ENCODE results near the gene KDM6A. TPM values are rescaled to one million over a fixed set of nuclear protein-coding genes. Genes with fewer than 3 reads are reported as not detected.

Gene KDM6A
- polyA plus RNA-seq, 4 donors, result 9.5 to 31.0 (median 14.4) TPM

DNA sequence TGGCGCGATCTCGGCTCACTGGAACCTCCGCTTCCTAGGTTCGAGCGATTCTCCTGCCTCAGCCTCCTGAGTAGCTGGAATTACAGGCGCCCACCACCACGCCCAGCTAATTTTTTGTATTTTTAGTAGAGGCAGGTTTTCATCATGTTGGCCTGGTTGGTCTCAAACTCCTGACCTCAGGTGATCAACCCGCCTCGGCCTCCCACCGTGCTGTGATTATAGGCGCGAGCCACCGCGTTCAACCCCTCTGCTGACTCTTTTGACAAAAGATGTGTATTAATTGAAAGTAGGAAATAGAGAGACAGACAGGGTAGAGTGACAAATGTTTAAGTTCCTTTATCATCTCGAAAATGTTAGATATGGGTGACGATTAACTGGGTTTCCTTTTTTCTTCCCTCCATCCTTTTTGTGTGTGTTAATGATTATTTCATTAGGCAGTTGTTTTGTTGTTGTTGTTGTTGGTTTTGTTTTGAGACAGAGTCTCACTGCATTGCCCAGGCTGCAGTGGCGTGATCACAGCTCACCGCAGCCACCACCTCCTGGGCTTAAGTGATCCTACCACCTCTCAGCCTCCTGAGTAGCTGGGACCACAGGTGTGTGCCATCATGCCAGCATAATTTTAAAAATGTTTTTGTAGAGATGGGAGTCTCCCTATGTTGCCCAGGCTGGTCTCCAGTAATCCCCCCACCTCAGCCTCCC lies 79.5 kb downstream of the KDM6A start:
- Histone ChIP-seq H3K4me3 (ENCODE audit: low read depth in 1 of 3, low read length in 3 of 3) (no peak overlapping the region), H3K27me3 (ENCODE audit: control insufficient read depth in 3 of 3, insufficient read depth in 3 of 3, low read length in 3 of 3) (no peaks in the 10 kb centered on the region), H3K36me3 (ENCODE audit: control insufficient read depth in 3 of 3, insufficient read depth in 2 of 3, low read depth in 1 of 3, low read length in 3 of 3) (peaks cover 0 to 3% (median 0%) of the 10 kb centered on the region in 3 donors), H3K4me1 (ENCODE audit: control insufficient read depth in 3 of 3, insufficient read depth in 2 of 3, low read depth in 1 of 3, low read length in 2 of 3) (no peaks in the 10 kb centered on the region), H3K27ac (ENCODE audit: low read depth in 1 of 3, low read length in 2 of 3) (no peak overlapping the region), H3K9me3 (ENCODE audit: control insufficient read depth in 2 of 2, insufficient read depth in 1 of 2, low read depth in 1 of 2, low read length in 1 of 2) (no peaks in the 10 kb centered on the region)
- no peak for DNase-seq
- FAIRE-seq, result no peak
- WGBS, 3 donors, result 92 to 96% (median 95%) methylated on average over 19 of the region's 19 CpGs

GRCh38 chrX:44953734-44954502 lies 80.9 kb downstream of the KDM6A start:
- no peaks in the 10 kb centered on the region for H3K4me1 ChIP-seq (ENCODE audit: control insufficient read depth in 3 of 3, insufficient read depth in 2 of 3, low read depth in 1 of 3, low read length in 2 of 3)
- H3K27me3 ChIP-seq (ENCODE audit: control insufficient read depth in 3 of 3, insufficient read depth in 3 of 3, low read length in 3 of 3), result no peaks in the 10 kb centered on the region
- DNase-seq, result no peak
- FAIRE-seq, result no peak
- peaks cover 0 to 3% (median 0%) of the 10 kb centered on the region in 3 donors for H3K36me3 ChIP-seq (ENCODE audit: control insufficient read depth in 3 of 3, insufficient read depth in 2 of 3, low read depth in 1 of 3, low read length in 3 of 3)
- H3K27ac ChIP-seq (ENCODE audit: low read depth in 1 of 3, low read length in 2 of 3), result no peak overlapping the region
- WGBS, 3 donors, result 79 to 86% (median 83%) methylated on average over 11 of the region's 11 CpGs
- no peaks in the 10 kb centered on the region for H3K9me3 ChIP-seq (ENCODE audit: control insufficient read depth in 2 of 2, insufficient read depth in 1 of 2, low read depth in 1 of 2, low read length in 1 of 2)
- H3K4me3 ChIP-seq (ENCODE audit: low read depth in 1 of 3, low read length in 3 of 3), result no peak overlapping the region

DNA sequence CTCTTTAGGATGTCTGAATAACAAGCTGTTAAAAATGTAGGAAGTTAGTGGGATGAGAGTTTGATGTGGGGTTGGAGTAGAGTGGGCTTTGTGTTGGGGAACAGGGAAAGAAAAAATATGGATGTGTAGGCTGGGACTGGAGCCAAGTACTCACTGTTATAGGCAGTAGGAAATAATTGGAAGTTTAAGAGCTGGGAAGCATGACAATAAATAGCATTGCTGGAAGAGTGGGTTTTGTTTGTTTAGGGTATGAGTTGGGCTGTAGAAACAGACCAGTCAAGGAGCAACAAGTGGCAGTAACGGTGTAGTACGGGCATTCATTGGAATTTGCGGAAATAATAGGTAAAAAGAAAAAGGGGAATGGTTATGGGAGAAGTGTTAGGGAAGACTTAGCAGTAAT lies 81.6 kb downstream of the KDM6A start:
- WGBS, 3 donors, result 57 to 81% (median 79%) methylated on average over 3 of the region's 3 CpGs

DNA sequence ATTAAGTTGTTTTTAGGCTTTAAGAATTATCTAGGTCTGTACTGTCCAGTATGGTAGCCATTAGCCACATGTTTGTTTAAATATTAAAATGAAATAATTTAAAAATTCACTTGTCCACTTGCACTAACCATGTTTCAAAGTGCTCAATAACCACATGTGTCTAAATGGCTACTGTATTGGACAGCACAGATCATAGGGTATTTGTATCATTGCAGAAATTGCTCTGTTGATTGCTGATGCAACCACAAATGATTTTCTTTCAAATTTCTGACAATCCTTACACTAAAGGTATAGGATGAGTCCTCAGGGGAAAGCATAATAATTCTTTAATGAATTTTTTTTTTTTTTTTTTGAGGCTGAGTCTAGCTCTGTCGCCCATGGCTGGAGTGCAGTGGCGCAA lies 84.9 kb downstream of the KDM6A start:
- H3K4me1 ChIP-seq (ENCODE audit: control insufficient read depth in 3 of 3, insufficient read depth in 2 of 3, low read depth in 1 of 3, low read length in 2 of 3), result no peaks in the 10 kb centered on the region
- H3K4me3 ChIP-seq (ENCODE audit: low read depth in 1 of 3, low read length in 3 of 3), result no peak overlapping the region
- FAIRE-seq (no peak), DNase-seq (no peak)
- no peaks in the 10 kb centered on the region for H3K9me3 ChIP-seq (ENCODE audit: control insufficient read depth in 2 of 2, insufficient read depth in 1 of 2, low read depth in 1 of 2, low read length in 1 of 2)
- no peak overlapping the region for H3K27ac ChIP-seq (ENCODE audit: low read depth in 1 of 3, low read length in 2 of 3)
- WGBS, 3 donors, result 93 to 100% (median 100%) methylated on average over 1 to 2 of the region's 2 CpGs
- H3K27me3 ChIP-seq (ENCODE audit: control insufficient read depth in 3 of 3, insufficient read depth in 3 of 3, low read length in 3 of 3), result no peaks in the 10 kb centered on the region
- H3K36me3 ChIP-seq (ENCODE audit: control insufficient read depth in 3 of 3, insufficient read depth in 2 of 3, low read depth in 1 of 3, low read length in 3 of 3), result peaks cover 0 to 3% (median 0%) of the 10 kb centered on the region in 3 donors

More for the DNA sequence above, 81.6 kb downstream of the KDM6A start:
- no peak for FAIRE-seq
- Histone ChIP-seq H3K36me3 (ENCODE audit: control insufficient read depth in 3 of 3, insufficient read depth in 2 of 3, low read depth in 1 of 3, low read length in 3 of 3) (peaks cover 0 to 3% (median 0%) of the 10 kb centered on the region in 3 donors), H3K27me3 (ENCODE audit: control insufficient read depth in 3 of 3, insufficient read depth in 3 of 3, low read length in 3 of 3) (no peaks in the 10 kb centered on the region), H3K4me1 (ENCODE audit: control insufficient read depth in 3 of 3, insufficient read depth in 2 of 3, low read depth in 1 of 3, low read length in 2 of 3) (no peaks in the 10 kb centered on the region), H3K27ac (ENCODE audit: low read depth in 1 of 3, low read length in 2 of 3) (no peak overlapping the region), H3K9me3 (ENCODE audit: control insufficient read depth in 2 of 2, insufficient read depth in 1 of 2, low read depth in 1 of 2, low read length in 1 of 2) (no peaks in the 10 kb centered on the region), H3K4me3 (ENCODE audit: low read depth in 1 of 3, low read length in 3 of 3) (no peak overlapping the region)
- DNase-seq, result no peak

- Histone ChIP-seq H3K27ac (ENCODE audit: low read depth in 1 of 3, low read length in 2 of 3) (no peak overlapping the region), H3K9me3 (ENCODE audit: control insufficient read depth in 2 of 2, insufficient read depth in 1 of 2, low read depth in 1 of 2, low read length in 1 of 2) (no peaks in the 10 kb centered on the region), H3K27me3 (ENCODE audit: control insufficient read depth in 3 of 3, insufficient read depth in 3 of 3, low read length in 3 of 3) (no peaks in the 10 kb centered on the region), H3K4me1 (ENCODE audit: control insufficient read depth in 3 of 3, insufficient read depth in 2 of 3, low read depth in 1 of 3, low read length in 2 of 3) (no peaks in the 10 kb centered on the region), H3K36me3 (ENCODE audit: control insufficient read depth in 3 of 3, insufficient read depth in 2 of 3, low read depth in 1 of 3, low read length in 3 of 3) (peaks cover 0 to 6% (median under 1%) of the 10 kb centered on the region in 3 donors), H3K4me3 (ENCODE audit: low read depth in 1 of 3, low read length in 3 of 3) (no peak overlapping the region)
- 85 to 96% (median 89%) methylated on average over 1 of the region's 1 CpG for WGBS, 3 donors
- FAIRE-seq, result no peak
- DNase-seq, result no peak
Observed at GRCh38 chrX:44958480-44958879, 85.5 kb downstream of the KDM6A start.

GRCh38 chrX:44961817-44962607 lies 89.0 kb downstream of the KDM6A start:
- Histone ChIP-seq H3K4me3 (ENCODE audit: low read depth in 1 of 3, low read length in 3 of 3) (no peak overlapping the region), H3K27ac (ENCODE audit: low read depth in 1 of 3, low read length in 2 of 3) (no peak overlapping the region), H3K36me3 (ENCODE audit: control insufficient read depth in 3 of 3, insufficient read depth in 2 of 3, low read depth in 1 of 3, low read length in 3 of 3) (peaks cover 0 to 11% (median 5%) of the 10 kb centered on the region in 3 donors), H3K27me3 (ENCODE audit: control insufficient read depth in 3 of 3, insufficient read depth in 3 of 3, low read length in 3 of 3) (no peaks in the 10 kb centered on the region), H3K4me1 (ENCODE audit: control insufficient read depth in 3 of 3, insufficient read depth in 2 of 3, low read depth in 1 of 3, low read length in 2 of 3) (no peaks in the 10 kb centered on the region), H3K9me3 (ENCODE audit: control insufficient read depth in 2 of 2, insufficient read depth in 1 of 2, low read depth in 1 of 2, low read length in 1 of 2) (no peaks in the 10 kb centered on the region)
- DNase-seq (no peak), FAIRE-seq (no peak)
- 86 to 97% (median 88%) methylated on average over 6 of the region's 6 CpGs for WGBS, 3 donors

DNA sequence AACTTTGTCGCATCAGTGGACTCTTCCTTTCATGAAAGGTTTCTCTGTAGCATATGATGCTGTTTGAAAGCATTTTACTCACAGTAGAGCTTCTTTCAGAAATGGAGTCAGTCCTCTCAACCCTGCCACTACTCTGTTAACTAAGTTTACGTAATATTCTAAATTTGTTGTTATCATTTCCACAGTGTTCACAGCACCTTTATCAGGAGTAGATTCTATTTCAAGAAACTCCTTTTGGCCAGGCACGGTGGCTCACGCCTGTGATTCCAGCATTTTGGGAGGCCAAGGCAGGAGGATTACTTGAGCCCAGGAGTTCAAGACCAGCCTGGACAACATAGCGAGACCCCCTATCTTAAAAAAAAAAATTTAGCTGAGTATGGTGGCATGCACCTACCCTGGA lies 90.0 kb downstream of the KDM6A start:
- H3K4me1 ChIP-seq (ENCODE audit: control insufficient read depth in 3 of 3, insufficient read depth in 2 of 3, low read depth in 1 of 3, low read length in 2 of 3), result no peaks in the 10 kb centered on the region
- 96 to 100% (median 96%) methylated on average over 5 of the region's 5 CpGs for WGBS, 3 donors
- FAIRE-seq, result no peak
- H3K27me3 ChIP-seq (ENCODE audit: control insufficient read depth in 3 of 3, insufficient read depth in 3 of 3, low read length in 3 of 3), result no peaks in the 10 kb centered on the region
- no peak overlapping the region for H3K4me3 ChIP-seq (ENCODE audit: low read depth in 1 of 3, low read length in 3 of 3)
- H3K9me3 ChIP-seq (ENCODE audit: control insufficient read depth in 2 of 2, insufficient read depth in 1 of 2, low read depth in 1 of 2, low read length in 1 of 2), result no peaks in the 10 kb centered on the region
- H3K27ac ChIP-seq (ENCODE audit: low read depth in 1 of 3, low read length in 2 of 3), result no peak overlapping the region
- peaks cover 0 to 11% (median 5%) of the 10 kb centered on the region in 3 donors for H3K36me3 ChIP-seq (ENCODE audit: control insufficient read depth in 3 of 3, insufficient read depth in 2 of 3, low read depth in 1 of 3, low read length in 3 of 3)
- DNase-seq, result no peak

DNA sequence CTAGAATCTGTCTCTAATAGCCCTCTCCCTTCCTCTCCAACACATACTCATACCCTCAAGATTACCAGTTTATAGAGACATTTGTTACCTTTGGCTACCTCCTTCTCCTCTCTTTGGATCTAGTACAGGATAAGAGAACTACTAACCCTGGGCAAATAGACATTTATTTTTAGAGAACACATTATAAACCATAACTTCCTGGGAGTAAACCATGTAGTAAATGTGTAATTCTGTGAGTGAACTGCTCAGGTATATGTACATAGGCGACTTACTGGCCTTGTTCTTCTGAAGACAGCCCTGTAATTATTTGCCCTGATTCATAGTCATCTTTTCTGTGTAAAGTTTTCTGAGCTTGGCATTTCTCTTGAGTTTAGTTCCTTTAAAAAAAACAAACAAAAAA lies 94.2 kb downstream of the KDM6A start:
- Histone ChIP-seq H3K4me3 (ENCODE audit: low read depth in 1 of 3, low read length in 3 of 3) (no peak overlapping the region), H3K9me3 (ENCODE audit: control insufficient read depth in 2 of 2, insufficient read depth in 1 of 2, low read depth in 1 of 2, low read length in 1 of 2) (no peaks in the 10 kb centered on the region), H3K4me1 (ENCODE audit: control insufficient read depth in 3 of 3, insufficient read depth in 2 of 3, low read depth in 1 of 3, low read length in 2 of 3) (peaks cover 0 to 2% (median 0%) of the 10 kb centered on the region in 3 donors), H3K27me3 (ENCODE audit: control insufficient read depth in 3 of 3, insufficient read depth in 3 of 3, low read length in 3 of 3) (no peaks in the 10 kb centered on the region), H3K36me3 (ENCODE audit: control insufficient read depth in 3 of 3, insufficient read depth in 2 of 3, low read depth in 1 of 3, low read length in 3 of 3) (peaks cover 0 to 11% (median 5%) of the 10 kb centered on the region in 3 donors), H3K27ac (ENCODE audit: low read depth in 1 of 3, low read length in 2 of 3) (no peak overlapping the region)
- DNase-seq (no peak), FAIRE-seq (no peak)
- WGBS, 3 donors, result 87 to 91% (median 90%) methylated on average over 1 of the region's 1 CpG
